ENCODE results near the gene MED26. TPM values are rescaled to one million over a fixed set of nuclear protein-coding genes. Genes with fewer than 3 reads are reported as not detected.
A peak's percentile ranks its signal among the peaks of the same experiment; 100 is the strongest.

MED26 gene
- total and polyA plus RNA-seq, 10 of the 15 experiments (the other 5 are each of a cell fraction or from before 2014, with no cell fraction given): 1.1 to 21.4 (median 9.7) TPM

DNA sequence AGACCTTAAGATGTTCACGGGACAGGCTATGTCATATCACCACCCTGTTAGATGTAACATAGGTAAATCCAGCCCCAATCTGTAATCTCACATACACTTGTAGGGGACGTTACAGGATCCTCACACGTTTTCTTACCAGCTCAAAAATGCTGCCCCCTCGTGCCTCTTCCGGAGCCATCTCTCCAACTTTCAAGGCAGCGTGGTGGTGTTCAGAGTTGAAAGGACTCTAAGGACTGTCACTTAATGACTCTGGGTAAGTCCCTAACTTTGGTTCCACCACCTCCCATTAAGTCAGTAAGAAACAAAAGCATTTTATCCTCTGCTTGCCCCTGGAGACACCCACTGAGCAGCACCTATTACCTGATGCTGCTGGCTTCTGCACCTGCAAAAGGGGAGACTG lies 4.4 kb downstream of the MED26 start (continued):
- TF ChIP-seq ZNF687 (IDR thresholded peaks at IDR 0.05) (0 out of 2 replicates have a peak, but pooled peaks have one; percentile 32), NR2F1 (conservative IDR thresholded peaks at IDR 0.05) (no peak), PKNOX1 (IDR thresholded peaks at IDR 0.05) (peak; percentile 74)

- POLR2A ChIA-PET: interaction anchor here (1.5 to 10.3 kb wide), 3 partner anchors 11 to 78 kb away, joined by 4 to 220 read pairs (median 5); no protein-coding TSS in a partner anchor
- FAIRE-seq (no peak), DNase-seq (ENCODE audit: low read depth, low spot score) (no peak), ATAC-seq (no peak)
- 75% methylated on average over 2 of the region's 2 CpGs for WGBS (ENCODE audit: insufficient coverage, insufficient replicate concordance, low lambda C conversion rate, missing lambda C conversion rate)
- Histone ChIP-seq H3K27ac (ENCODE audit: control insufficient read depth, insufficient read depth) (0 out of 2 replicates have a peak overlapping the region, but pooled peaks have one; percentile 10), H4K20me1 (ENCODE audit: control insufficient read depth, insufficient read depth) (peaks cover 4% of the 10 kb centered on the region; the same call in 1 of the 2 replicates), H3K36me3 (ENCODE audit: control insufficient read depth in 2 of 2, insufficient read depth in 2 of 2, low read length in 1 of 2) (peaks cover 4 to 18% of the 10 kb centered on the region in 2 experiments; a peak in 2 of 4 replicates), H3K9me3 (replicated peaks; ENCODE audit: control insufficient read depth, insufficient read depth, low read length) (no peaks in the 10 kb centered on the region), H3K4me2 (ENCODE audit: control insufficient read depth, insufficient read depth) (peak overlapping the region; percentile 33; the same call in 1 of the 2 replicates), H3K27me3 (replicated peaks in 1 of 2; ENCODE audit: control insufficient read depth in 2 of 2, insufficient read depth in 2 of 2, low read length in 1 of 2) (no peaks in the 10 kb centered on the region), H3K4me3 (no peak overlapping the region), H3K4me1 (ENCODE audit: control insufficient read depth, insufficient read depth, low read length) (peaks cover 17% of the 10 kb centered on the region), H3K9ac (ENCODE audit: control insufficient read depth, insufficient read depth, low read length) (no peak overlapping the region), H3K79me2 (ENCODE audit: control insufficient read depth, insufficient read depth, low read length) (peaks cover 100% of the 10 kb centered on the region), H2AFZ (ENCODE audit: control insufficient read depth, low read depth, low read length) (no peak overlapping the region)
- in situ Hi-C loops (cut with MboI) (no loop called here), intact Hi-C loops (cut with micrococcal nuclease; ENCODE audit: unreplicated experiment) (loop anchor here (5.0 kb wide), 1 partner anchor 81 kb away; the partner anchor contains the start of gene CHERP)
- RAD21 ChIA-PET (ENCODE audit: unreplicated experiment): interaction anchor here (0.8 to 9.0 kb wide), 7 partner anchors 13 to 80 kb away, joined by 3 to 169 read pairs (median 4); partner anchors contain the start of gene SLC35E1
- CTCF ChIA-PET: interaction anchor here (1.4 to 9.0 kb wide), 4 partner anchors 17 to 178 kb away, joined by 3 to 83 read pairs (median 6); no protein-coding TSS in a partner anchor
- no peak for TF ChIP-seq MYC (IDR thresholded peaks at IDR 0.05; ENCODE audit: insufficient read depth, insufficient read length, insufficient replicate concordance, low read length, severe bottlenecking)
- TF ChIP-seq WRNIP1 (IDR thresholded peaks at IDR 0.05; ENCODE audit: borderline replicate concordance, low read depth, low read length): 0 out of 2 replicates have a peak, but pooled peaks have one; percentile 62
- peak; percentile 63; the same call in 1 of the 2 replicates for TF ChIP-seq POLR2AphosphoS5 (IDR thresholded peaks at IDR 0.05; ENCODE audit: low read length)
- BruUV-seq (replicated peaks): TSS peak; percentile 1
- SMC1A ChIA-PET (ENCODE audit: uncharacterized antibody, unreplicated experiment): interaction anchor here (1.1 to 10.1 kb wide), 8 partner anchors 9 to 126 kb away, joined by 3 to 164 read pairs (median 6); no protein-coding TSS in a partner anchor
Observed at GRCh38 chr19:16623066-16623465, 4.9 kb downstream of the MED26 start.

Measured in GM12878 (cell line).